IPS-18c (cell line): Measurements from ENCODE around the gene ANKRD40CL.

ENCODE experiments used
- H3K4me3 ChIP-seq: 2 replicates; pipeline ENCODE4 v1.7.0; 2013; ENCODE audit warnings: low read depth, mild to moderate bottlenecking, low read length, moderate library complexity; ENCODE audit not compliant: insufficient read depth
- H3K9me3 ChIP-seq: one replicate; pipeline ENCODE4 v1.6.1; 2013; ENCODE audit warnings: mild to moderate bottlenecking, low read length, moderate library complexity; ENCODE audit not compliant: control insufficient read depth, insufficient read depth

Gene ANKRD40CL

DNA sequence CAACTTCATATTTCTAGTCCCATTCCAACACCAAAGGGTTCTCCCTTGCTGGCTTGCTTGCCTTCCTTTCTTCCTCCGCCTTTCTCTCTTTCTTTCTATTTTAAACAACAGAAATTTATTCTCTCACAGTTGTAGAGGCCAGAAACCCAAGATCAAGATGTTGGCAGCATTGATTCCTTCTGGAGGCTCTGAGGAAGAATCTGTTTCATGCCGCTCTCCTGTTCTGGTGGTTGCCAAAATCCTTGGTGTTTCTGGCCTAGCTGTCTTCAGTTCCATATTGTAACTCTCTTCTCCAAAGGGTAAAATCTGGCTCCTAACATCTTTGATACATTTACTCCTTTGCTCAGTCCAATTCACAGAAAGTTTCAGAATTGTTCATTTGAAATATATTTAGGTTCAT lies 3.0 kb upstream of the ANKRD40CL start:
- no peak overlapping the region for H3K4me3 ChIP-seq
- H3K9me3 ChIP-seq = no peaks in the 10 kb centered on the region

DNA sequence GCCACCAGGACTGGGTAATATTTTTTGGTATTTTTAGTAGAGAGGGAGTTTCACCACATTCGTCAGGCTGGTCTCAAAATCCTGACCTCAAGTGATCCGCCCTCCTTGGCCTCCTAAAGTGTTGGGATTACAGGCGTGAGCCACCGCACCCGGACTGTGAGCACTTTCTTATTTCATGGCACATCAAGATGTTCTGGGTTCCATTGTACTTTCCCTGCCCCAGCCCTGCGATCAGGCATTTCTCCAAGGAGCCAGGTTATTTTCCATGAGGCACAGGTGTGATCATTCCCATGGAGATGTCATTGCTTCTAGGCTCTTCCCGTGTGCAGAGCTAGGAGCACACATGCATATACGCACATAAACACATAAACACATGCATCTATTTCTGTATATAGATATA lies 2.6 kb upstream of the ANKRD40CL start:
- Histone ChIP-seq H3K4me3 (no peak overlapping the region), H3K9me3 (no peaks in the 10 kb centered on the region)

DNA sequence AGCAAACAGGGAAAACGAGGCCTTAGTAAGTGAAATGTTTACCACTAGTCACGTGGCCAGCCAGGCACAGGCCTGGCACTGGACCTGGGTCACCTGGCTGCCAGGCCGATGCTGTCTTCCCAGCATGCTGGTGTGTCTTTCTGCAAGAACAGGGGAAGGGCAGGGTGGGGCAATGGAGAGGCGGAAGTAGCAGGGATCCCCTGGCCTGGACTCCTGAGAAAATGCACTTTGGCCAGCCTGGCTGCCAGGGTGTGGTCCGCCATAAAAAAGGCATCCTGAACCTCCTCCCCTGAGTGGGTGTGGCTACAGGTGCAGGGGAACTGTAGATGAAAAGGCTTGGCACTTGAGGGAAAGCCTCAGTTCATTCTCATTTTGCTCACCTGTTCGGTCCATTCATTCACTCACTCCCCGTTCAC lies 1.0 kb upstream of the ANKRD40CL start:
- Histone ChIP-seq H3K9me3 (no peaks in the 10 kb centered on the region), H3K4me3 (no peak overlapping the region)

DNA sequence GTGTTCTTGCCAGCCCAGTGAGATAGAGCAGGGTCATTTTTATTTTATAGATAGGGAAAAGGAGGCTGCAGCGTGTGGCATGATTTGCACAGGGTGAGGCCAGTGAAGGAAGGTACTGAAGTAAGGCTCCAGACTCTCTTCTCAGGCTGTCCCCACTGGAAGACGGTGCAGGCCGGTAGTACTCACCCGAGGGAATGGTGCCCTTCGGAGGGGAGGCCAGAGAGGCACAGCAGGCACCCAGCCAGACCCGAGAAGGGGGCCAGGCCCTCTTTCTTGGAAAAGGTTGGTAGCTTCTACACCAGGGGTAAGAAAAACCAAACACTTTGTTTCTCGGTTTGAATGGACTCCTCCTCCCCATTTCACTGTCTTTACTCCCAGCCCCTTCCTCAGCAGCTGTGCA lies 288 bp downstream of the ANKRD40CL start:
- Histone ChIP-seq H3K9me3 (no peaks in the 10 kb centered on the region), H3K4me3 (no peak overlapping the region)

DNA sequence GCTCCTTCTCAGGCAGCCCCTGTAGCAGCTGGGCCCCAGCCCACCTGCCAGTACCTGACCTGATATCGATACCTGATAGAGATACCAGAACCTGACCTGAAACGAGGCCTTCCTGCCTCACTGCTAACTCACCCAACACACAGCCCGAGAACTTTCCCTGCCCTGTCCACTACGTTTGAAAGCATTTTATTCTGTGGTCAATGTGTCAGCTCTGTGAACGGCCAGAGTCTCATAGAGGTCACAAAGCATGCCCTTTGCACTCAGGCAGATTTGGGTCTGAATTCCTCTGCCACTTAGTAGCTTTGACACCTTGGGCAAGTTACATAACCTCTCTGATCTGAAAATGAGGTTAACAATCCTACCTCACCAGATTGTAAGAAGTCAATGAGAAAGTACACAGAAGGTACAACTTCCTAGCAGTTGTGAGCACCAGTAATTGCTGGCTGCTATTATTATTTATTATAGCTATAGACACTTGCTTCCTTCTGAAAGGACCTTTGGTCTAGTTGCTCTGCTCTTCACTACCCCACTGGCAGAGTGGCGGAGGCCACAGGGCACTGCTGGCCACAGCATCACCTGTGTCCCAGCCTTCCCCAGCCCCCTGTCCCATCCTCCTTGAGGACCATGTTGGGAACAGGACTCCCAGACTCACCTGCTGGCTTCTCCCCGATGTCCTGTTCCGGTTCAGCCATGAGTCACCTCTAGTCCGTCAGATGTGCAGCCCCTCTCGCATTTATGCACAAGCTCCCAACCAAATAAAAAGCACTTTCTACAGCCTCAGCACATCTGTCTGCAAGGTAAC lies 895 bp downstream of the ANKRD40CL start:
- no peaks in the 10 kb centered on the region for H3K9me3 ChIP-seq
- H3K4me3 ChIP-seq = no peak overlapping the region

DNA sequence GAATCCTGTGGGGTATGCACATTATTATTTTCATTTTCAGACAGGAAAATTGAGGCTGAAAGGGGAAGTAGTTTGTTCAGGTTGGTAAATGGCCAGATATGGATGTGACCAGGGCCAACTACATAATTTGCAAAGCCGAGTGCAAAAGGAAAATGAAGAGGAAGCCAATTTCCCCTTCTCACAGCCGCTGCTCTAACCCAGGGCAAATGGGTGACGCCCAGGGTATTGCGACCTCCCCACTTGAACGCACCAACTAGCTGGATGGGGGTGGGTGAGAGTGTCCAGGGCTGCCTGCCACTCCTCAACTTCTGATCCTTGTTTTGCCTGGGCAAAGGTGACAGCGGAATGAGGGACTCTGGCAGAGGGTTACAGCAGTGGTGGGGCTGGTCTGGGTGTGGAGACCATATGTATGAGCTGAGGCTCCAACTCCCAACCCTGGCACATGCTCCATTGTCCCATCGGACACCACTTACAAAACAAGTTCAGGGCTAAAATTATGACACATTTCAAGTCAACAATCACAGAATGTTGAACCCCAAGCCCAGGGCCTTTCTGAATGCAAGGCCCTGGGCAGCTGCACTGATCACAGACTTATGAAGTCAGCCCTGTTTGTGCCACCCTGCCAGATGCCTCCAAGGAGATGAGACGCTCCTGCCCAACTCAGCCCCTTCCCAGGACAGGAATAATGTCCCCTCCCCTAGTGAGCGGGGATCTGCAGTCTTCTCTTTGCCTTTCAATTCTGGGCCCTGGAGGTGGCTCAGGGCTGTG lies 1.7 kb downstream of the ANKRD40CL start:
- H3K4me3 ChIP-seq = no peak overlapping the region
- H3K9me3 ChIP-seq = no peaks in the 10 kb centered on the region

DNA sequence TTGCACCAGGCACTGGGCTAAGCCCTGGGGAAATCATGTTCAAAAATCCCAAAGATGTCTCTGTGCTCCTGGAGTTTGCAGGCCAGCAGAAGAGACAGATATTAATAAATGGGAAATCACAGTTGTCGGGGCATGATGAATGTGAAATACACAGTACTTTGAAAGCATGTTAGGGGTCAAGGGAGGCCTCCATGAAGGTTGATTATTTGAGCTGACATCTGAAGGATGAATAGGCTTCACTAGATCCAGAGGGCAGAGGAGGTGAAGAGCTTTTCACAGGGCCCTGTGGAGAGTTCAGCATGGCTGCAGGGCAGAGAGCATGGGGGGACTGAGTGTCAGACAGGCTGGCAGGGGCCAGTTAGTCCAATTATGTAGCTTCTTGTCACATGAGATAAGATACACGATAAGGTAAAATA lies 2.6 kb downstream of the ANKRD40CL start:
- H3K9me3 ChIP-seq = no peaks in the 10 kb centered on the region
- H3K4me3 ChIP-seq = no peak overlapping the region

DNA sequence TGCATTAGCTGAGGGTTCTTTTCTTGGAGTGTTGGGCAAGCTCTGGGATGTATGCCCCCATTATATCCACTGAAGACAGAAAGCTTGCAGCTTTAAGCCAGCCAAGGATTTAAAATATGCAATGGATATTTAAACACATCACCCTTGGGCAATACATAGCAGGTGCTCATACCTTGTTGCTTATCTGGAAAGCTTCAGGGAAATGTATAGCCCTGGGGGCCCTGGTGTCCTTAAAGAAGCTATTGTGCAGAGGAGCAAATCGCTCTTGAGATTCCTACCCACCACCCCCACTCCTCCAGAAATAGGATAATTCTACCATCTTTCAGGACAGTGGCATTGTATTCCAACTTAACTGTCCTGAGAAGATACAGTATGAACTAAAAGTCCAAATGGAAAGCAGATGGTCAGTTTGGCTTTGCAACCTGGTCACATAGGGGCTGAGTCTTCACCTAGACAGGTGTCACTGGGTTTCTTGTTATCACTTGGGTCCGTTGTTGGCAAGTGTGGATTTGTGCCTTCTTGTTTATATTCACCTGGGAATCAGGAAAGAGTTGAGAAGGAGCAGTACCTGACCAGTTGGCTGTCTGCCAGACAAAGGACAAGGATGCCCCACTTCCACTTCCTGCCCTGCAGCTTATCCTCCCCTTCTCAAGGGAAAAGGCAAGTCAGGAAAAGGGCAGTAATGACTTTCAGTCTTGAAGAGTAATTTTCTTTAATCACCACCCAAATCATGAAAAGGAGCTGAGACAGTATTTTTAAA lies 3.4 kb downstream of the ANKRD40CL start:
- Histone ChIP-seq H3K4me3 (no peak overlapping the region), H3K9me3 (no peaks in the 10 kb centered on the region)

DNA sequence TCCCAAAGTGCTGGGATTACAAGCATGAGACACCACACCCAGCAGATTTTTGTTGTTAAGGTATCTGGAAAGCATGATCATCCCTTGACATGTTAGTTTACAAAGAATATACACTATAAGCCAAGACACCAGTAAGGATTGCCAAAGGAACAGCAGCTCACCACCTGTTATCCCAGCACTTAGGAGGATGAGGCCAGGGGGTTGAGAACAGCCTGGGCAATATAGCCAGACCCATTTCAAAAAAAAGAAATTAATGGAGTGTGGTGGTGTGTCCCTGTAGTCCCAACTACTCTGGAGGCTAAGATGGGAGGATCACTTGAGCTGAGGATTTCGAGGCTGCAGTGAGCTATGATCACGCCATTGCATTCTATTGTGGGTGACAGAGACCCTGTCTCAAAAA lies 5.1 kb downstream of the ANKRD40CL start:
- no peaks in the 10 kb centered on the region for H3K9me3 ChIP-seq
- no peak overlapping the region for H3K4me3 ChIP-seq

DNA sequence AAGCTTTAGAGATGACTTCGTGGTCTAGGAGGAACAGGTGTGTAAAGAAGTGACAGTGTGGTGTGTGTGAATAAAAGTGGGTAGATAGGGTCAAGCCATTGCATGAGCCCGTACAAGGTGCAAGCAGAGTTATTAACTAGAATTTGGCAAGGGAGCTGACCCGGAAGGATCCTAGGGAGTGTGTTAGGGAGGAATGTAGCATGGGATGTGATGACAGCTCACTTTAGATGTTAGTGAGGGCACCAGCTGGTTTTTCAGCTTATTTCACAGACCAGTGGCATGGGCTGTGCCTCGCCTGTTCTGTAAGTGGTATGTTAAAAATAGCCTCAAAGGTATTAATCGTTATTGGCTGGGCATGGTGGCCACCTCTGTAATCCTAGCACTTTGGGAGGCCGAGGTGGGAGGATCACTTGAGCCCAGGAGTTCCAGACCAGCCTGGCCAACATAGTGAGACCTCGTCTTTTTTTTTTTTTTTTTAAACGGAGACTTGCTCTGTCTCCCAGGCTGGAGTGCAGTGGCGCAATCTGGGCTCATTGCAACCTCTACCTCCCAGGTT lies 8.3 kb downstream of the ANKRD40CL start:
- Histone ChIP-seq H3K4me3 (no peak overlapping the region), H3K9me3 (no peaks in the 10 kb centered on the region)

DNA sequence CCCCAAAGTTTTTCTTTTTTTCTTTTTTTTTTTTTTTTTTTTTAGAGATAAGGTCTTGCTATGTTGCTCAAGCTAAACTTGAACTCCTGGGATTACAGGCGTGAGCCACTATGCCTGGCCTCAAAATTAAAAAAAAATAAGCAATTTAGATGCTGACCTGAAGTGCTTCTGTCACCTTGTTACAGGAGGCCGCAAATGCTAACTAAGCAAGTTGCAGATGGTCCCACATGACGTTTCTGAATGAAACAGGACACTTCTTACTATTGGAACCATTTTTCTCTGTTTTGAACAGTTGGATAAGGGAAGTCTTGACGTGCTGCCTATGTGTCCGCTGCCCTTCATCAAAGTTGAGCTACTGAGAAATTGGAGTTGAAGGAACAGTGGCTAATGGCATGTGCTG lies 8.8 kb downstream of the ANKRD40CL start:
- Histone ChIP-seq H3K9me3 (no peaks in the 10 kb centered on the region), H3K4me3 (no peak overlapping the region)

DNA sequence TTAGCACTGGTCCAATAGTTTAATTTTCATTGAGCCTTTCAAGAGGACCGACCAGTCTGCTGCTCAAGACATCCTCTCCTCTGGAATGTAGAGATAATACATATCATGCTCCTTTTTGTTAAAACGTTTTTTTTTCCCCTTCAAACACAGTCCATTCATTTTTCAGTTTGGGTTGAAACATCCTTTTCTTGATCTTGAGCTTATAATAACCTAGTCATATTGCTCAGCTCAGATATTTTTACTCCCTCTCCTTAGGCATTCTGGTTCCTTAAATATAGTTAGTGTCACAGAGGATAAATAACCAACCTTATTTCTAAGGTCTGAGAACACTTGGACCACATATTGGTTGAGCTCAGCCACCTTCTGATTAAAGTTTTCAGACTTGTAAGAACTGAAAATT lies 12.8 kb downstream of the ANKRD40CL start:
- H3K4me3 ChIP-seq = no peak overlapping the region

DNA sequence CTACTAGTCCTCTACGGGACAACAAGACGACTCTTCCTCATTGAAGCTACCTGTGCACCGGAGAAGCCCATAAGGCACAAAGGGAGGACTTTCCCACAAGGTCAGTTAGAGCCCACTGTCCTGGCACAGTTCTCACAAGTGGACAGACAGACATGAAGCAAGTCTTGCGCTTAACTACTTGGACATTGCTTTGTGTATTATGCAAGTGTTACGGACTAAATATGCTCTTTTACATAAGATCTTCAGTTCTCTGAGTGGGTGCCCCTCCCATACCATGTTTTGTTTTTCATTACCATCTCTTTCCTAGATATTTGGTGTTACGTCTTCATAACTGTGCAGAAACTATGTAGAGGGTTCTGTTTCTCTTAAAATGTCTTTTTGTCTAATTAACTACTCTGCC lies 18.1 kb downstream of the ANKRD40CL start:
- Histone ChIP-seq H3K9me3 (no peaks in the 10 kb centered on the region), H3K4me3 (no peak overlapping the region)

More for the DNA sequence above, 12.8 kb downstream of the ANKRD40CL start:
- H3K9me3 ChIP-seq = no peaks in the 10 kb centered on the region

DNA sequence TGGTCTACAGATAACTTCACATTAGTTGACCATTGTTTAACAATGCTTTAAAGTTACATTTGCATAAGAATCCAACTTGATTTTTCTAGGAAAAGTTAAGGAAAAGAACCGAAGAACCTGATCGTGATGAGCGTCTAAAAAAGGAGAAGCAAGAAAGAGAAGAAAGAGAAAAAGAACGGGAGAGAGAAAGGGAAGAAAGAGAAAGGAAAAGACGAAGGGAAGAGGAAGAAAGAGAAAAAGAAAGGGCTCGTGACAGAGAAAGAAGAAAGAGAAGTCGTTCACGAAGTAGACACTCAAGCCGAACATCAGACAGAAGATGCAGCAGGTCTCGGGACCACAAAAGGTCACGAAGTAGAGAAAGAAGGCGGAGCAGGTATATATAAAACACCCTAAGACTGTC lies 21.7 kb downstream of the ANKRD40CL start:
- no peaks in the 10 kb centered on the region for H3K9me3 ChIP-seq
- no peak overlapping the region for H3K4me3 ChIP-seq

DNA sequence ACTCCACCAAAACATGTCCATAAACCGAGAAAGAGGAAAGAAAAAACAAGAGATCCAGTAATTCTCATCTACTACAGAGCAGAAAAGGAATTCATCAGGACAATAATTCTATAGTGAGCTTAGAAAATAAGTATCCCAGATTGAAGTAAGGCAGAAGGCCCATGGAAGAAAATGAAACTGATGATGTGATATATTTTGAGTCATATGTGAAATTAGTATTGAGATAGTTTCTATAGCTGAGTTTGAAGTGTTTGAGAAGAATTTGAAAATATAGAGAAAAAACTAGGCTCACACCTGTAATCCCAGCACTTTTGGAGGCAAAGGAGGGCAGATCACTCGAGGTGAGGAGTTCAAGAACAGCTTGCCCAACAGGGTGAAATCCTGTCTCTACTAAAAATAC lies 28.2 kb downstream of the ANKRD40CL start:
- Histone ChIP-seq H3K9me3 (no peaks in the 10 kb centered on the region), H3K4me3 (no peak overlapping the region)

DNA sequence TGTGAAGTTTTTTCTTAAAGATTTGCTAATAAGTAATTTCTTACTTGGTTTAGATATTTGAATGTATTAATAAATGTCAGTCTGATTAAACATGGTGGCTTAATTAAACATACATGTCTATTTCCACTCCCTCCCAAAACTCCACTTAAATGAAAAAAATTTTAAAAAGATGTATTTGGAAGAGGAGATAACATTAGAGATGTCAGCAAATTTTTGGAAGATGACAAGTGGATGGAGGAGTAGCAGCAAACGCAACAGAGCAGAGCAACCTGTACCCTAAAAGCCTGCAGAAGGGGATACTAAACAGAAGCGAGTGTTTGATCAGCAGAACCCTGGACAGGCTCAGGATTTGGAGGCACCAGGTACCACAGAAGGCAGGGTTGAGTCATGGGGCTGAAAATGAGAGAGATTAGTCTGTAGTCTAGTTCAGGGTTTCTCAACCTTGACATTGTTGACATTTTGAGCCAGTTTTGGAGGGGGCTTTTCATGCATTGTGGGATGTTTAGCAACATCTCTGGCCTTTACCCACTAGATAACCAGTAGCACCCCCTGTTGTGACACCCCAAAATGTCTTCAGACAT lies 30.1 kb downstream of the ANKRD40CL start:
- Histone ChIP-seq H3K4me3 (no peak overlapping the region), H3K9me3 (no peaks in the 10 kb centered on the region)

DNA sequence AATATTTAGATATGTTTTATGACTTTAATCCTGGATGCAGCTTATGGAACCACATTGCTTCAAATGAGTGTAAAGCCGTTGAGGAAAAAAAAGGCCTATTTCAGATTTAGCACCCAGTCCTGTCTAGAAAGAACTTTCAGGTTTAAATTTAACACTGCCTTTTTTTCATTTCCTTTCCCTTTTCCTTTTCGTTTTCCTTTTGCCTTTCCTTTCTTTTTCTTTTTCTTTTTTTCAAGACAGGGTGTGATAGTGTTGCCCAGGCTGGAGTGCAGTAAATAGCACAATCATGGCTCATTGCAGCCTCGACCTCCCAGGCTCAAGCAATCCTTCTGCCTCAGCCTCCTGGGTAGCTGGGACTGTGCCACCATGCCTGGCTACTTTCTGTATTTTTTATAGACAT lies 32.0 kb downstream of the ANKRD40CL start:
- Histone ChIP-seq H3K4me3 (no peak overlapping the region), H3K9me3 (peaks cover 2% of the 10 kb centered on the region)
